A549 (cell line): ENCODE results near the gene SDHB. TPM values are rescaled to one million over a fixed set of nuclear protein-coding genes. Genes with fewer than 3 reads are reported as not detected.

Source experiments
- ATAC-seq, 2 experiments: fragments of 200-7000 bp in 1 of 2; fragments of >200 bp in 1 of 2; cut with Nextera tagmentation in 1 of 2; cut with Tn5 transposase in 1 of 2; 3 replicates each; pipeline versions ENCODE4 v1.8.0 to v1.9.1; 2018 to 2020; ENCODE audit warnings: mild to moderate bottlenecking in 1 of 2, moderate library complexity in 1 of 2
- CTCF ChIA-PET: fragments of 300-600 bp; sonication (Branson Sonifier 250); formaldehyde crosslinking; extraction: SDS; loops from one replicate; lab custom pipeline; 2021; ENCODE audit warnings: antibody characterized with exemption, inconsistent platforms; lab: Yijun Ruan, JAX
- POLR2A ChIA-PET: fragments of 350-600 bp; formaldehyde crosslinking; extraction: SDS; loops from one replicate; lab custom pipeline; 2021; ENCODE audit warnings: antibody characterized with exemption, inconsistent platforms; lab: Yijun Ruan, JAX
- DNase-seq, 2 experiments: peaks; one replicate each; pipeline versions ENCODE4 v3.0.0 to v3.0.0-alpha.2; 2011 to 2016; ENCODE audit warnings: low read depth in 1 of 2, low spot score in 1 of 2
- FAIRE-seq: peaks from 2 replicates; lab custom pipeline; 2011; peaks lifted over from hg19 to GRCh38; lab: Jason Lieb, UNC
- H3K27ac ChIP-seq, 2 experiments: fragments of >200 bp; sonication (Bioruptor Twin); formaldehyde crosslinking; 3 replicates each; pipeline ENCODE4 v1.5.1; 2016 to 2017
- H3K4me1 ChIP-seq: fragments of >200 bp; sonication (Bioruptor Twin); formaldehyde crosslinking; 3 replicates; pipeline ENCODE4 v1.6.1; 2016
- H3K4me2 ChIP-seq: fragments of >200 bp; sonication (Bioruptor Twin); formaldehyde crosslinking; 3 replicates; pipeline ENCODE4 v1.6.1; 2016
- H3K4me3 ChIP-seq: fragments of >200 bp; sonication (Bioruptor Twin); formaldehyde crosslinking; 3 replicates; pipeline ENCODE4 v1.5.1; 2016
- H3K9me3 ChIP-seq: fragments of >200 bp; sonication (Bioruptor Twin); formaldehyde crosslinking; 3 replicates; pipeline ENCODE4 v1.6.1; 2016
- BHLHE40 ChIP-seq: IDR thresholded peaks from 2 replicates; pipeline ENCODE4 v1.6.1; 2012; ENCODE audit warnings: low read depth, low read length, inconsistent platforms
- CBX2 ChIP-seq: fragments of 200-600 bp; sonication (generic); IDR thresholded peaks from 2 replicates; pipeline ENCODE4 v1.6.1; 2016; ENCODE audit warnings: low read depth, mild to moderate bottlenecking, borderline replicate concordance
- CHD4 ChIP-seq: fragments of 200-600 bp; sonication (generic); IDR thresholded peaks from 2 replicates; pipeline ENCODE4 v1.6.1; 2016; ENCODE audit warnings: antibody characterized with exemption, mild to moderate bottlenecking, borderline replicate concordance
- EHF ChIP-seq: fragments of 250-450 bp; sonication (Bioruptor Pico); IDR thresholded peaks from 2 replicates; pipeline ENCODE4 v1.5.0; 2020; ENCODE audit warnings: mild to moderate bottlenecking
- EHMT2 ChIP-seq: fragments of 200-600 bp; sonication (generic); IDR thresholded peaks from 2 replicates; pipeline ENCODE4 v1.6.1; 2016; ENCODE audit warnings: antibody characterized with exemption, low read depth, mild to moderate bottlenecking, moderate library complexity
- EP300 ChIP-seq, 2 experiments: fragments of >200 bp; sonication (Bioruptor Twin); formaldehyde crosslinking; IDR thresholded peaks; 2 replicates in 1 of 2; 3 replicates in 1 of 2; pipeline ENCODE4 v1.6.1; 2016 to 2017
- ESRRA ChIP-seq: fragments of 150-350 bp; IDR thresholded peaks from 2 replicates; pipeline ENCODE4 v1.6.1; 2014; ENCODE audit warnings: mild to moderate bottlenecking, low read length, borderline replicate concordance
- FOSL2 ChIP-seq, 2 experiments: fragments of 450-650 bp in 1 of 2; fragments of >200 bp in 1 of 2; sonication (Bioruptor Twin) in 1 of 2; formaldehyde crosslinking; IDR thresholded peaks; 2 replicates each; pipeline versions ENCODE4 v1.5.0 to v1.6.1; 2016 to 2020; ENCODE audit warnings: mild to moderate bottlenecking in 1 of 2, moderate library complexity in 1 of 2
- HES2 ChIP-seq: fragments of >200 bp; sonication (Bioruptor Twin); formaldehyde crosslinking; IDR thresholded peaks from 2 replicates; pipeline ENCODE4 v1.6.1; 2016
- HMGXB4 ChIP-seq: fragments of 250-450 bp; sonication (Bioruptor Pico); IDR thresholded peaks from 2 replicates; pipeline ENCODE4 v1.5.0; 2021; ENCODE audit warnings: mild to moderate bottlenecking, moderate library complexity, borderline replicate concordance
- HOXB5 ChIP-seq: fragments of 250-450 bp; sonication (Bioruptor Pico); IDR thresholded peaks from 2 replicates; pipeline ENCODE4 v1.5.0; 2020; ENCODE audit warnings: mild to moderate bottlenecking, moderate library complexity
- KDM1A ChIP-seq: fragments of 200-600 bp; sonication (generic); IDR thresholded peaks from 2 replicates; pipeline ENCODE4 v1.6.1; 2016; ENCODE audit warnings: low read depth, mild to moderate bottlenecking
- MAZ ChIP-seq: fragments of 150-350 bp; IDR thresholded peaks from 2 replicates; pipeline ENCODE4 v1.6.1; 2014; ENCODE audit warnings: antibody characterized with exemption, low read depth, low read length, borderline replicate concordance
- MYC ChIP-seq: IDR thresholded peaks from 2 replicates; pipeline ENCODE4 v1.6.1; 2012; ENCODE audit warnings: mild to moderate bottlenecking, inconsistent platforms, low read length, improper control_type of control experiment, borderline replicate concordance
- NPAS2 ChIP-seq: fragments of 250-450 bp; sonication (Bioruptor Pico); IDR thresholded peaks from 2 replicates; pipeline ENCODE4 v1.8.0; 2022; ENCODE audit warnings: mild to moderate bottlenecking, moderate library complexity, borderline replicate concordance
- NR3C1 ChIP-seq: fragments of >200 bp; sonication (Bioruptor Twin); formaldehyde crosslinking; IDR thresholded peaks from 3 replicates; pipeline ENCODE4 v1.6.1; 2017
- POLR2A ChIP-seq: IDR thresholded peaks from 2 replicates; pipeline ENCODE4 v1.6.1; 2012; ENCODE audit warnings: mild to moderate bottlenecking, low read length
- POLR2AphosphoS2 ChIP-seq: conservative IDR thresholded peaks from 2 replicates; pipeline ENCODE4 v1.6.1; 2012; ENCODE audit warnings: low read length, improper control_type of control experiment, inconsistent platforms
- RAD21 ChIP-seq, 2 experiments: fragments of >200 bp in 1 of 2; sonication (Bioruptor Twin) in 1 of 2; formaldehyde crosslinking in 1 of 2; IDR thresholded peaks in 1 of 2; conservative IDR thresholded peaks in 1 of 2; 2 replicates in 1 of 2; 3 replicates in 1 of 2; pipeline ENCODE4 v1.6.1; 2012 to 2018; ENCODE audit warnings: inconsistent platforms in 1 of 2
- RARB ChIP-seq: fragments of 250-450 bp; sonication (Bioruptor Pico); IDR thresholded peaks from 2 replicates; pipeline ENCODE4 v1.8.0; 2021; ENCODE audit warnings: mild to moderate bottlenecking, moderate library complexity
- REST ChIP-seq: fragments of 200-600 bp; sonication (generic); IDR thresholded peaks from 2 replicates; pipeline ENCODE4 v1.6.1; 2016; ENCODE audit warnings: antibody characterized with exemption, mild to moderate bottlenecking, moderate library complexity
- SMC3 ChIP-seq: fragments of >200 bp; sonication (Bioruptor Twin); formaldehyde crosslinking; IDR thresholded peaks from 3 replicates; pipeline ENCODE4 v1.6.1; 2018; ENCODE audit warnings: inconsistent platforms
- SREBF2 ChIP-seq: fragments of 450-650 bp; IDR thresholded peaks from 2 replicates; pipeline ENCODE4 v1.6.1; 2014; ENCODE audit warnings: mild to moderate bottlenecking, moderate library complexity
- ZFP36 ChIP-seq: fragments of 450-650 bp; IDR thresholded peaks from 2 replicates; pipeline ENCODE4 v1.6.1; 2014; ENCODE audit warnings: borderline replicate concordance; ENCODE audit not compliant: partially characterized antibody
- WGBS: methylation state at CpG from one replicate; pipeline ENCODE4 v1.1.6; 2017; ENCODE audit errors: missing lambda C conversion rate; 5-methylcytosine and 5-hydroxymethylcytosine counted together
- polyA plus RNA-seq, 4 experiments: library from polyadenylated mRNA; depleted of rRNA in 3 of 4; stranded (reverse); fragments of >200 nt; fragmentation: RNase III in 1 of 4; extraction: RNeasy Plus Mini Kit Qiagen cat#74134 plus additional on column Dnase treatment in 1 of 4; gene quantifications; 2 replicates in 3 of 4; 3 replicates in 1 of 4; pipeline ENCODE4 v1.2.3, GENCODE V29; 2011 to 2017
- TF ChIP-seq, protein P1 (sequence below): IDR thresholded peaks from 2 replicates; pipeline ENCODE4 v1.6.1; 2012; ENCODE audit warnings: low read depth, borderline replicate concordance
- TF ChIP-seq, protein P2 (sequence below): fragments of >200 bp; sonication (Bioruptor Twin); formaldehyde crosslinking; IDR thresholded peaks from 3 replicates; pipeline ENCODE4 v1.6.1; 2016
- TF ChIP-seq, protein P3 (sequence below): fragments of 450-650 bp; IDR thresholded peaks from 2 replicates; pipeline ENCODE4 v1.6.1; 2014; ENCODE audit warnings: antibody characterized with exemption

SDHB gene
- polyA plus RNA-seq, 2 of the 4 experiments (the other 2 are of a cell fraction), result 114 to 262 TPM

DNA sequence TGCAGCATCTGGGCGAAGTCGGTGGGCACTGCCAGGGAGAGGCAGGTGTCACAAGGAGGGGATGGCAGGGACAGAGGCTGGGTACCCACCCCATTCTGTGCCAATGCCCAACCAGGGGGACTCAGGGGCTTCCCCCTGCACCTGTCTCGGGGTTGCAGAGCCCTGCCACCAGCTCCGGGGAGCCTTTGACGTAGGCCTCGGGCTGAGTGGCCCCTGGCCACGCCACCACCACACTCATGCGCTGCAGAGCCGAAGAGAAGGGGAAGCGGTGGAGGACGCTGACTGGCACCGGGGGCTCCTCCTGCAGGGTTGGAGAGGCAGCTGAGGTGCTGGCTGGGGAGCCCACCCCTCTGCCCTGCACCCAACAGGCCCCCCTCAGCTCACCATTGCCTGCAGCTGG lies 61.7 kb downstream of the SDHB start:
- no CpG with 5 or more reads among the region's 12 CpGs for WGBS
- no peak for TF ChIP-seq EHMT2
- no peak for TF ChIP-seq ZFP36
- TF ChIP-seq HES2, result no peak
- TF ChIP-seq POLR2A, result no peak
- TF ChIP-seq KDM1A, result no peak
- TF ChIP-seq, protein P1, sequence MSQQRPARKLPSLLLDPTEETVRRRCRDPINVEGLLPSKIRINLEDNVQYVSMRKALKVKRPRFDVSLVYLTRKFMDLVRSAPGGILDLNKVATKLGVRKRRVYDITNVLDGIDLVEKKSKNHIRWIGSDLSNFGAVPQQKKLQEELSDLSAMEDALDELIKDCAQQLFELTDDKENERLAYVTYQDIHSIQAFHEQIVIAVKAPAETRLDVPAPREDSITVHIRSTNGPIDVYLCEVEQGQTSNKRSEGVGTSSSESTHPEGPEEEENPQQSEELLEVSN, result no peak
- no peak for TF ChIP-seq RARB (CRISPR knock-in tag)
- TF ChIP-seq HMGXB4, result no peak
- TF ChIP-seq, protein P2, sequence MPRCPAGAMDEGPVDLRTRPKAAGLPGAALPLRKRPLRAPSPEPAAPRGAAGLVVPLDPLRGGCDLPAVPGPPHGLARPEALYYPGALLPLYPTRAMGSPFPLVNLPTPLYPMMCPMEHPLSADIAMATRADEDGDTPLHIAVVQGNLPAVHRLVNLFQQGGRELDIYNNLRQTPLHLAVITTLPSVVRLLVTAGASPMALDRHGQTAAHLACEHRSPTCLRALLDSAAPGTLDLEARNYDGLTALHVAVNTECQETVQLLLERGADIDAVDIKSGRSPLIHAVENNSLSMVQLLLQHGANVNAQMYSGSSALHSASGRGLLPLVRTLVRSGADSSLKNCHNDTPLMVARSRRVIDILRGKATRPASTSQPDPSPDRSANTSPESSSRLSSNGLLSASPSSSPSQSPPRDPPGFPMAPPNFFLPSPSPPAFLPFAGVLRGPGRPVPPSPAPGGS, result no peak
- no peak for TF ChIP-seq CHD4
- no peak for TF ChIP-seq NR3C1
- TF ChIP-seq CBX2, result no peak
- no peak for TF ChIP-seq EP300 (IDR thresholded peaks at IDR 0.05)
- TF ChIP-seq RAD21 (conservative IDR thresholded peaks at IDR 0.05 in 1 of 2, IDR thresholded peaks at IDR 0.05 in 1 of 2), result no peak
- TF ChIP-seq MAZ, result no peak
- no peak for TF ChIP-seq NPAS2 (CRISPR knock-in tag)
- no peak for TF ChIP-seq MYC
- TF ChIP-seq EHF, result no peak
- ATAC-seq (no peak), FAIRE-seq (no peak), DNase-seq (no peak)
- H3K27ac ChIP-seq, result no peak overlapping the region
- ChIA-PET POLR2A (no interaction called here), CTCF (interaction anchor here (1.2 to 1.7 kb wide), 2 partner anchors 18 to 32 kb away, joined by 3 to 5 read pairs; no protein-coding TSS in a partner anchor)
- H3K4me3 ChIP-seq, result no peak overlapping the region
- no peaks in the 10 kb centered on the region for H3K9me3 ChIP-seq
- no peaks in the 10 kb centered on the region for H3K4me1 ChIP-seq
- H3K4me2 ChIP-seq, result no peak overlapping the region

DNA sequence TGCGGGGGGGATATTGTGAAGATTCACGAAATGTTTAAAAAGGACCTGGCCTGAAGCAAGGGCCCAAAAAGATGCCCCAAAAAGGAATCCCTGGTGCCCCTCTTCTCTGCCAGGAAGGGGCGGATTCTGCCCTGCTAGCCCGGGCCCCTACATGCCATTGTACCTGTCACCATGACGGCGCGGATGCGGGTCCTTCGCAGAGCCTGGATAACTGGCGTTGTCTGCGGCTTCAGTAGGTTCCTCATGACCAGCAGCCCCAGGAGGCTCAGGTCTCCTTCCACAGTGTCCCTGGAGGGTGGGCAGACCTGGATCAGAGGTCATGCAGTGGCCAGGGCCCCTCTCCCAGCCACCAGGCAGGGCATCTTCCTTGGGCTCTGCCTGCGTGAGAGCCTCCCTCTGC lies 62.3 kb downstream of the SDHB start:
- H3K27ac ChIP-seq, result no peak overlapping the region
- no peak overlapping the region for H3K4me3 ChIP-seq
- no peaks in the 10 kb centered on the region for H3K4me1 ChIP-seq
- TF ChIP-seq HOXB5 (no peak), RARB (CRISPR knock-in tag) (no peak), SMC3 (no peak), ESRRA (no peak), EHF (no peak), FOSL2 (IDR thresholded peaks at IDR 0.05) (no peak), FOSL2 (CRISPR knock-in tag; IDR thresholded peaks at IDR 0.05) (no peak), REST (no peak), BHLHE40 (no peak), POLR2AphosphoS2 (no peak), SREBF2 (no peak)
- TF ChIP-seq, protein P3, sequence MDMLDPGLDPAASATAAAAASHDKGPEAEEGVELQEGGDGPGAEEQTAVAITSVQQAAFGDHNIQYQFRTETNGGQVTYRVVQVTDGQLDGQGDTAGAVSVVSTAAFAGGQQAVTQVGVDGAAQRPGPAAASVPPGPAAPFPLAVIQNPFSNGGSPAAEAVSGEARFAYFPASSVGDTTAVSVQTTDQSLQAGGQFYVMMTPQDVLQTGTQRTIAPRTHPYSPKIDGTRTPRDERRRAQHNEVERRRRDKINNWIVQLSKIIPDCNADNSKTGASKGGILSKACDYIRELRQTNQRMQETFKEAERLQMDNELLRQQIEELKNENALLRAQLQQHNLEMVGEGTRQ, result no peak
- H3K9me3 ChIP-seq, result no peaks in the 10 kb centered on the region
- no peak for FAIRE-seq
- ChIA-PET POLR2A (interaction anchor here (0.6 kb wide), 1 partner anchor 280 kb away, joined by 5 read pairs; no protein-coding TSS in a partner anchor), CTCF (no interaction called here)
- DNase-seq, result no peak
- no peak for ATAC-seq
- H3K4me2 ChIP-seq, result no peak overlapping the region
- 93% methylated on average over 11 of the region's 12 CpGs for WGBS
